Bone marrow (tissue), 2 donors: ENCODE data around the gene SPOP.
A peak's percentile ranks its signal among the peaks of the same experiment; 100 is the strongest.
"Not testable (repeated sequence)": the region's sequence is repeated elsewhere in the genome, so short reads cannot be mapped to it uniquely, and the experiment has no call there.

Experiments
- DNase-seq, 2 donors: peaks; one replicate each; lab custom pipeline; 2025; lab: John Stamatoyannopoulos, UW

The SPOP gene

GRCh38 chr17:49677933-49678847 lies at the start of gene SPOP:
Gene SPOP, minus strand, starts transcription at chr17:49678097. Its CDS starts 55,287 bp downstream, at chr17:49622810.
- peak; percentile 92 to 98 for DNase-seq

DNA sequence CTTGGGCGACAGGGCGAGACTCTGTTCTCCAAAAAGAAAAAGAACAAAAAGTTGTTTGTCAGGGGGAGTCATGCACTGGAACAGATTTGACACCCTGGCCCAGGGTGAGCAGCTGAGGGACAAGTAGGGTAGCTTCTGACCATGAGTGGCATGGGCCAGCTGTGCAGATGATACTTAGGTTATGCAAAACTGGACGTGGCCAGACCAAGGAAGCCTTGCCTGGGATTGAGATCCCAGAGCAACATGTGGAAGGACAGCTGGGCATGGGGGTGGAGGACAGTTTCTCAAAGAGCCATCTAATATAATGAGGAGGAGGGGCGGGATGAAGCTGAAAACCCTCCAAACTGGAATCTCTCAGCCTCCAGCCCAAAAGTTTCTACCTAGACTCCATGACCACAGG lies 49.5 kb upstream of the SPOP start:
- DNase-seq, result no peak

- DNase-seq, result no peak
Observed at GRCh38 chr17:49725452-49726130, 47.7 kb upstream of the SPOP start.

DNA sequence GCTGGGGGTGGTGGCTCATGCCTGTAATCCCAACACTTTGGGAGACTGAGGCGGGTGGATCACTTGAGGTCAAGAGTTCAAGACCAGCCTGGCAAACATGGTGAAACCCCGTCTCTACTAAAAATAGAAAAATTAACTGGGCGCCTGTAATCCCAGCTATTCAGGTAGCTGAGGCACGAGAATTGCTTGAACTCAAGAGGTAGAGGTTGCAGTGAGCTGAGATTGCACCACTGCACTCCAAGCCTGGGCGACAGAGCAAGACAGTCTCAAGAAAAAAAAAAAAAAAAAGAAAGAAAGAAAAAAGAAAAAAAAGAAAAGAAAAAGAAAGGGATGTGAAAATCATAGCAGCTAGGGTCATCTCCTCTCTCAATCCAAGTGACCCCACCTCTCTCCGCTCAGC lies 46.7 kb upstream of the SPOP start:
- not testable (repeated sequence) for DNase-seq

DNA sequence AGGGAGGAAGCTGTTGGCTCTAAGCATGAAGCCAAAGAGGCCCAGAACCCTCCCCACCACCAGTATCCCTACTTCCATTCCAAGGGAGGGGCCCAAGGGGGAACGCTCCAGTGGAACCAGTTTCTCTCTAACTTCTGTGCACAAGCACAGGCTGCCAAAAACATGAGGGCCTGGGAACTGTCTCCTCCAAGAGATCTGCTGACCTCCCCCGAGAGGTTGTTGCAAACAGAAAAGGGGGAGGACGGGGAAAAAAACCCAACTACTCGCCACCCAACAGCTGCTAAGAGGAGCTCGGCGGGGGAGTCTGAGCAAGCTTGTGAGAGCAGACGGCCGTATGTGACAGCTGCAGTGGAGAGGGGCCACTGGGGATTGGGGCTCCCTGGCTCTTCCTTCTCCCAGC lies 45.5 kb upstream of the SPOP start:
- no peak for DNase-seq

- DNase-seq, result no peak
Observed at GRCh38 chr17:49722066-49722465, 44.2 kb upstream of the SPOP start.

GRCh38 chr17:49717371-49717861 lies 39.5 kb upstream of the SPOP start:
- no peak for DNase-seq

- no peak for DNase-seq
Observed at GRCh38 chr17:49716668-49717364, 38.9 kb upstream of the SPOP start.

GRCh38 chr17:49715717-49716279 lies 37.9 kb upstream of the SPOP start:
- DNase-seq, result no peak

- peak in 1 of 2 donors; percentile 28 for DNase-seq
Observed at GRCh38 chr17:49715216-49715615, 37.3 kb upstream of the SPOP start.

- DNase-seq, result no peak
Observed at GRCh38 chr17:49708515-49709183, 30.8 kb upstream of the SPOP start.

DNA sequence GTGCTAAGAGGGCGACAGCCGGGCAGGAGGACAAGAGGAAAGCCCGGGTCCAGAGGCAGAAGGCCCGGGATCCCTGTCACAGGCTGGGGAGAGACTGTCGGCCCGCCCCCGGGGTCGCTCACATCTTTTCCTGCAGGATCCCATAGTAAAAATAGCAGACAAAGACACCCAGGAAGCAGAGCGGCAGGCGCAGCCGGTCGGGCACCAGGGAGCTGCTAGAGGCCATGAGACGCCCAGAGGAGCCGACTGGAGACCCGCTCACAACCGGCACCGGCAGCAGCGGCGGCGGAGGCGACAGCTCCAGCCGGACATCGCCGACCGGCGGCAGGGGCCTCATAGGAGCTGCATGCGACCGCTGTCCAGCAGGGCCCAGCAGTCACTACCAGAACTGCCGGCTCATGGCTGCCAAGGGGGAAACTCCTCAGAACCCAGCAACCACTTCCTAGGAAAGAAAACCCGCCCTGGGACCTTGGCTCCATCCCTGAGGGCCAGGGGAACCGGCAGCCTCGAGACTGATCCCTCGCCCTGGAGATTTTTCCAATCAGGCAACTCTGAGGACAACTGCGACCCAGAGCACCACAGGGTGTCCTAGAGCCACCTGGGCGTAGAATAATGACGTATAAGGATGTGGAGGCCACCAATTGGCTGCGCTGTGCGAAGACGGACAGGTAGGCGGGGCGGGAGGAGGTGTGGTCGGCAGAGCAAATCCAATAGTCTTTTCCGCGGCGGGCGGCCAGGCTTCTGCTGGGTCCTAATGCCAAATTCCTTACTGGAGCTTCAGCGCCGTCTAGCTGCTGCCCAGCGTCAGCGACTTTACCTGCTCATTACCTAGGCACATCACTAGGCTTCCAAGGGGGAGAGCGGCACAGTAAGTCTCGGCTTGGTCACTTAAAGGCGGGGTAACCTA lies 30.0 kb upstream of the SPOP start, which contains the start of gene SLC35B1:
SLC35B1 (minus strand) TSS at position 357 of the 907 bp plus-strand sequence; CDS start at position 226, 131 bp downstream.
- DNase-seq, result peak; percentile 83 to 97

GRCh38 chr17:49707246-49707607 lies 29.3 kb upstream of the SPOP start:
- no peak for DNase-seq

GRCh38 chr17:49705254-49705653 lies 27.4 kb upstream of the SPOP start:
- DNase-seq, result no peak

GRCh38 chr17:49703557-49704277 lies 25.8 kb upstream of the SPOP start:
- DNase-seq, result peak in 1 of 2 donors; percentile 62

- DNase-seq, result no peak
Observed at GRCh38 chr17:49700960-49701359, 23.1 kb upstream of the SPOP start.

DNA sequence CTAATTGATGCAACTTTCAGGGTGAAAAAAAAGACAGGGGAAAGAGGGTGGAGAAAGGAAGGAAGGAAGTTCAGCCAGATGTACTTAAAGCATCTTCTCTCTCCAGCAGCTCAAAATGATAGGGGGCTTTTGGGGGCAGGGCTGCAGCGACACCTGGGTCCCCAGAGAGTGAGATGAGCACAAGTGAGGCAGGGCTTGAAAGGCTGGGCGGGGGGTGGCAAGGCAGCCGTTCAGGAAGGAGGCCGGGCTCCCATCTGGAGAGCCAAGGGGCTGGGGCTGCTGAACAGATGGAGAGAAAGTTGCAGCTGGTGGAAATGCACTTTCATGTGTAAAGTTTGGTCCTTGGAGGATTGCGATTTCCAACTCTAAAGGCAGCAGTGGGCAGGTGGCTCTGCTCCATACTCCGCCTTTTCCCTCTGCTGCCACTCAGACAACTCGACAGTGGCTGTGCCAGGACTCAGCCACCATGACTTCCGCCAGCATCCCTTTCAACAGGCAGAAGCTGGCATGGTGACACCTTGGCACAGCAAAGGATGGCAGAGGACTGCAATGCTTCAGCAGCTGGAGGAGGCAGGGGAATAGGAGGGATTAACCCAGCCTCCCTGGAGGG lies 22.2 kb upstream of the SPOP start:
- no peak for DNase-seq

GRCh38 chr17:49698005-49698404 lies 20.1 kb upstream of the SPOP start:
- no peak for DNase-seq

DNA sequence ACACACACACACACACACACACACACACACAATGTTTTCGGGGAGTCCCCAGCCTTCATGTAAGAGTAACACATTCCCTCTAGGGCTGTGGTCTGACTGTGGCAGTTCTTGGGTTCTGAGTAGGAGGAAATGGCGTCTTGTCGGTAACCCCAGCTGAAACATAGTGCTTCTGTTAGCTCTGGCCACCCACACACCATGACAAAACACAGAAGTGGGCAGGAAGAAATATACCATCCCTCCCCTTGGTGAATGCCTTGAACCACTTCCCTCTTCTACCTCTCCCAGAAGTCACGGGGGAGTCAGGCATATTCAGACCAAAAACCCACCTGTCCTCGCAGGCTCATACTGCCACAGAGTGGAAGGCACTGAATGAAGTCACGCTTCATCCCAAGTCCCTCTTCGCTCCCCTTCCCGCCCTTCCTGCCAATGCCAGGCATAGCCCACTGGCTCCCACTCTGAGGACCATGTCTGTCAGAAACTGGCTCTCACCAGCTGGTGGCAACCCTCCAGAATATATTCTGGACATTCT lies 18.4 kb upstream of the SPOP start:
- peak in 1 of 2 donors; percentile 71 for DNase-seq
